ENCODE measurements around the gene UHRF1. TPM values are rescaled to one million over a fixed set of nuclear protein-coding genes. Genes with fewer than 3 reads are reported as not detected.

Gene UHRF1
- total and polyA plus RNA-seq, 2 of the 13 experiments (the other 11 are each of a cell fraction or from before 2014, with no cell fraction given): 6.8 to 78.4 TPM

DNA sequence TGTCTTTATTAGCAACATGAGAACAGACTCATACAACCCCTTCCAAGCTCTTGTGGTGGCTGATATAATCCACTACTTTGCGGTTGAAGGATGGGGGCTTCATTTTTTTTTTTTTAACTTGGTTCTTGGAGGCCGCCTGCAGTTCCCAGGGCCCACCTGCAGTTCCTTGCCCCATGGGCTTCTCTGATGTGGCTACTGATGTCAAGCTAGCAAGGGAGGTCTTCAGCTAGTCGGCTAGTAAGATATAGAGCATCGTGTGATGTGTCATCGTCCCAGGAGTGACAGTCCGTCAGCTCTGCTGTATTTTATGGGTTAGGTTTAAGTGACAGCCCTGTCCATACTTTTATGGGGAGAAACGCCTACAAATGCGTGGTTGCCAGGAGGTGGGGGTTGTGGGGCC lies 26.1 kb downstream of the UHRF1 start:
- Histone ChIP-seq H3K27ac (ENCODE audit: extremely low read length, insufficient read depth, low read length) (no peak overlapping the region), H3K4me3 (replicated peaks in 1 of 3; ENCODE audit: insufficient read depth in 1 of 3, low read depth in 2 of 3, low read length in 3 of 3) (no peak overlapping the region), H3K79me2 (ENCODE audit: insufficient read depth, low read length) (no peaks in the 10 kb centered on the region), H3K9me3 (ENCODE audit: low read length) (no peaks in the 10 kb centered on the region), H3K4me1 (ENCODE audit: insufficient read depth, low read length) (no peaks in the 10 kb centered on the region), H3K36me3 (replicated peaks in 1 of 2; ENCODE audit: control insufficient read depth in 1 of 2, insufficient read depth in 2 of 2, low read length in 2 of 2) (peaks cover 17 to 59% of the 10 kb centered on the region in 2 experiments), H2AFZ (ENCODE audit: low read length) (no peak overlapping the region), H4K20me1 (ENCODE audit: insufficient read depth, low read length) (no peaks in the 10 kb centered on the region), H3K9ac (ENCODE audit: insufficient read depth, low read depth, low read length) (no peak overlapping the region), H3K27me3 (ENCODE audit: control insufficient read depth in 1 of 2, insufficient read depth in 2 of 2, low read length in 2 of 2) (no peaks in the 10 kb centered on the region; a peak in 1 of 5 replicates), H3K4me2 (ENCODE audit: low read depth, low read length) (no peak overlapping the region)
- in situ Hi-C loops (cut with HindIII; ENCODE audit: extremely low pct_ligation_motif_present, low pct_unique_long_range_greater_than_20kb) (no loop called here), intact Hi-C loops (cut with micrococcal nuclease; ENCODE audit: unreplicated experiment) (no loop called here)
- WGBS (ENCODE audit: low lambda C conversion rate): 92% methylated on average over 7 of the region's 8 CpGs
- ChIA-PET CTCF (ENCODE audit: low intra/inter-chr PET ratio, low total read pairs) (no interaction called here), POLR2A (no interaction called here)
- DNase-seq (ENCODE audit: low spot score) (no peak), FAIRE-seq (no peak), ATAC-seq (no peak)
- TF ChIP-seq NCOA1 (CRISPR knock-in tag; IDR thresholded peaks at IDR 0.05) (no peak), CCAR2 (optimal IDR thresholded peaks at IDR 0.05; ENCODE audit: low read depth, low read length) (no peak), ZNF432 (CRISPR knock-in tag; IDR thresholded peaks at IDR 0.05; ENCODE audit: borderline replicate concordance) (no peak), TGIF2 (CRISPR knock-in tag; IDR thresholded peaks at IDR 0.05) (no peak), SALL1 (CRISPR knock-in tag; IDR thresholded peaks at IDR 0.05) (no peak), ZNF816 (CRISPR knock-in tag; IDR thresholded peaks at IDR 0.05; ENCODE audit: borderline replicate concordance) (no peak), AGO2 (optimal IDR thresholded peaks at IDR 0.05; ENCODE audit: low read depth, low read length) (no peak), TAF1 (CRISPR knock-in tag; IDR thresholded peaks at IDR 0.05) (no peak), SIX4 (CRISPR knock-in tag; IDR thresholded peaks at IDR 0.05) (no peak), HHEX (CRISPR knock-in tag; IDR thresholded peaks at IDR 0.05) (no peak), ARID2 (CRISPR knock-in tag; IDR thresholded peaks at IDR 0.05; ENCODE audit: borderline replicate concordance) (no peak), MIER3 (CRISPR knock-in tag; IDR thresholded peaks at IDR 0.05; ENCODE audit: borderline replicate concordance) (no peak), ATF1 (CRISPR knock-in tag; IDR thresholded peaks at IDR 0.05) (no peak), NR2F2 (IDR thresholded peaks at IDR 0.05; ENCODE audit: borderline replicate concordance, low read depth) (no peak)
- TF ChIP-seq, protein P1, sequence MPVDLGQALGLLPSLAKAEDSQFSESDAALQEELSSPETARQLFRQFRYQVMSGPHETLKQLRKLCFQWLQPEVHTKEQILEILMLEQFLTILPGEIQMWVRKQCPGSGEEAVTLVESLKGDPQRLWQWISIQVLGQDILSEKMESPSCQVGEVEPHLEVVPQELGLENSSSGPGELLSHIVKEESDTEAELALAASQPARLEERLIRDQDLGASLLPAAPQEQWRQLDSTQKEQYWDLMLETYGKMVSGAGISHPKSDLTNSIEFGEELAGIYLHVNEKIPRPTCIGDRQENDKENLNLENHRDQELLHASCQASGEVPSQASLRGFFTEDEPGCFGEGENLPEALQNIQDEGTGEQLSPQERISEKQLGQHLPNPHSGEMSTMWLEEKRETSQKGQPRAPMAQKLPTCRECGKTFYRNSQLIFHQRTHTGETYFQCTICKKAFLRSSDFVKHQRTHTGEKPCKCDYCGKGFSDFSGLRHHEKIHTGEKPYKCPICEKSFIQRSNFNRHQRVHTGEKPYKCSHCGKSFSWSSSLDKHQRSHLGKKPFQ (CRISPR knock-in tag; IDR thresholded peaks at IDR 0.05; ENCODE audit: insufficient replicate concordance): no peak
- BruUV-seq (replicated peaks): no TSS peak
